Neural cell (in vitro differentiated cells): ENCODE measurements around the gene PRKCE. TPM values are rescaled to one million over a fixed set of nuclear protein-coding genes. Genes with fewer than 3 reads are reported as not detected.

ENCODE experiments used
- H2AFZ ChIP-seq: fragments of 200-600, 300-800 bp; sonication (generic), shearing (Covaris generic); 2 replicates; pipeline ENCODE4 v1.6.0; 2014; ENCODE audit warnings: low read depth, mild to moderate bottlenecking, antibody characterized with exemption, low read length, moderate library complexity
- H3F3A ChIP-seq: fragments of 200-600 bp; shearing (Covaris generic); 2 replicates; pipeline ENCODE4 v1.6.1; 2016; ENCODE audit warnings: mild to moderate bottlenecking, moderate library complexity, mixed read lengths, antibody characterized with exemption, low read length; ENCODE audit not compliant: insufficient read depth, poor library complexity, severe bottlenecking
- H3K27ac ChIP-seq: fragments of 200-600, 300-800 bp; sonication (generic), shearing (Covaris generic); 2 replicates; pipeline ENCODE4 v1.5.1; 2014; ENCODE audit warnings: mild to moderate bottlenecking, low read length, moderate library complexity
- H3K27me3 ChIP-seq: fragments of 300-800, 200-600 bp; sonication (generic), shearing (Covaris generic); 2 replicates; pipeline ENCODE4 v1.6.0; 2014; ENCODE audit warnings: mild to moderate bottlenecking, low read depth, low read length, moderate library complexity; ENCODE audit not compliant: insufficient read depth
- H3K36me3 ChIP-seq: fragments of 300-800, 200-600 bp; sonication (generic), shearing (Covaris generic); 2 replicates; pipeline ENCODE4 v1.5.1; 2014; ENCODE audit warnings: mild to moderate bottlenecking, antibody characterized with exemption, low read length, moderate library complexity; ENCODE audit not compliant: insufficient read depth
- H3K4me2 ChIP-seq: fragments of 300-800, 200-600 bp; sonication (generic), shearing (Covaris generic); 2 replicates; pipeline ENCODE4 v1.6.0; 2014; ENCODE audit warnings: mild to moderate bottlenecking, low read length
- H3K4me3 ChIP-seq: fragments of 300-800, 200-600 bp; sonication (generic), shearing (Covaris generic); 2 replicates; pipeline ENCODE4 v1.5.1; 2014; ENCODE audit warnings: mild to moderate bottlenecking, low read length, moderate library complexity
- H3K79me2 ChIP-seq: fragments of 200-600 bp; shearing (Covaris generic); replicated peaks from 2 replicates; pipeline ENCODE4 v1.6.0; 2014; ENCODE audit warnings: mild to moderate bottlenecking, low read length, moderate library complexity; ENCODE audit not compliant: insufficient read depth
- H3K9ac ChIP-seq: fragments of 300-800, 200-600 bp; sonication (generic), shearing (Covaris generic); 2 replicates; pipeline ENCODE4 v1.6.1; 2016; ENCODE audit warnings: mild to moderate bottlenecking, low read length, mixed read lengths
- H3K9me2 ChIP-seq: fragments of 200-600 bp; shearing (Covaris generic); 2 replicates; pipeline ENCODE4 v1.6.1; 2016; ENCODE audit warnings: mild to moderate bottlenecking, low read length, mixed read lengths; ENCODE audit not compliant: insufficient read depth
- H3K9me3 ChIP-seq: fragments of 200-600, 300-800 bp; sonication (generic), shearing (Covaris generic); 2 replicates; pipeline ENCODE4 v1.6.1; 2016; ENCODE audit warnings: mild to moderate bottlenecking, mixed run types, low read length, moderate library complexity, mixed read lengths
- H4K20me1 ChIP-seq: fragments of 200-600 bp; shearing (Covaris generic); 2 replicates; pipeline ENCODE4 v1.6.1; 2016; ENCODE audit warnings: mild to moderate bottlenecking, mixed run types; ENCODE audit not compliant: insufficient read depth
- CTCF ChIP-seq: fragments of 450-650 bp; IDR thresholded peaks from 2 replicates; pipeline ENCODE4 v1.5.1; 2014; ENCODE audit warnings: antibody characterized with exemption, mild to moderate bottlenecking, moderate library complexity; ENCODE audit not compliant: poor library complexity, severe bottlenecking
- EP300 ChIP-seq: fragments of 450-650 bp; conservative IDR thresholded peaks from 2 replicates; pipeline ENCODE4 v1.6.1; 2014; ENCODE audit warnings: antibody characterized with exemption, mild to moderate bottlenecking, moderate library complexity; ENCODE audit not compliant: poor library complexity, severe bottlenecking
- EZH2 ChIP-seq: fragments of 200-600, 300-800 bp; shearing (Covaris generic), sonication (generic); IDR thresholded peaks from 2 replicates; pipeline ENCODE4 v1.6.1; 2014; ENCODE audit warnings: antibody characterized with exemption, low read length, borderline replicate concordance, mild to moderate bottlenecking; ENCODE audit not compliant: insufficient read depth, poor library complexity, severe bottlenecking
- REST ChIP-seq: IDR thresholded peaks from 2 replicates; pipeline ENCODE4 v1.6.1; 2012; ENCODE audit warnings: borderline replicate concordance
- SMC3 ChIP-seq: fragments of 450-650 bp; conservative IDR thresholded peaks from 2 replicates; pipeline ENCODE4 v1.6.1; 2014; ENCODE audit warnings: antibody characterized with exemption, mild to moderate bottlenecking, moderate library complexity; ENCODE audit not compliant: poor library complexity
- polyA plus RNA-seq: library from polyadenylated mRNA; depleted of rRNA; stranded (reverse); fragments of >200 nt; gene quantifications from 2 replicates; pipeline ENCODE4 v1.2.3, GENCODE V29; 2014

PRKCE gene
- polyA plus RNA-seq, 1 donor from 2014 or later: 5.4 TPM

- TF ChIP-seq EZH2 (no peak), CTCF (no peak)
- Histone ChIP-seq H3F3A (no peaks in the 10 kb centered on the region), H2AFZ (no peak overlapping the region), H3K9ac (no peak overlapping the region), H3K36me3 (no peaks in the 10 kb centered on the region), H3K4me2 (no peak overlapping the region), H3K79me2 (no peaks in the 10 kb centered on the region), H3K27me3 (no peaks in the 10 kb centered on the region), H3K4me3 (no peak overlapping the region), H3K9me2 (no peaks in the 10 kb centered on the region), H3K9me3 (no peaks in the 10 kb centered on the region), H3K27ac (no peak overlapping the region), H4K20me1 (no peaks in the 10 kb centered on the region)
Measured at GRCh38 chr2:46145017-46145416, 493.5 kb downstream of the PRKCE start.

- Histone ChIP-seq H3K4me3 (no peak overlapping the region), H3K9me2 (no peaks in the 10 kb centered on the region), H3K9ac (no peak overlapping the region), H3K4me2 (no peak overlapping the region), H4K20me1 (no peaks in the 10 kb centered on the region), H3K27ac (no peak overlapping the region), H3K27me3 (no peaks in the 10 kb centered on the region), H3K79me2 (no peaks in the 10 kb centered on the region), H3K36me3 (no peaks in the 10 kb centered on the region), H2AFZ (no peak overlapping the region), H3F3A (no peaks in the 10 kb centered on the region), H3K9me3 (no peaks in the 10 kb centered on the region)
- no peak for TF ChIP-seq SMC3
- no peak for TF ChIP-seq CTCF
- TF ChIP-seq REST: no peak
- no peak for TF ChIP-seq EP300
Measured at GRCh38 chr2:46145840-46146239, 494.4 kb downstream of the PRKCE start.
